HG03432 (cell line): ENCODE results near the gene ARHGAP29.

Source experiments
- ATAC-seq: cut with Tn5 transposase; IDR thresholded peaks from one replicate; pipeline ENCODE4 v1.9.1; 2021; ENCODE audit warnings: mild to moderate bottlenecking, moderate library complexity; ENCODE audit not compliant: unreplicated experiment

The ARHGAP29 gene, protein sequence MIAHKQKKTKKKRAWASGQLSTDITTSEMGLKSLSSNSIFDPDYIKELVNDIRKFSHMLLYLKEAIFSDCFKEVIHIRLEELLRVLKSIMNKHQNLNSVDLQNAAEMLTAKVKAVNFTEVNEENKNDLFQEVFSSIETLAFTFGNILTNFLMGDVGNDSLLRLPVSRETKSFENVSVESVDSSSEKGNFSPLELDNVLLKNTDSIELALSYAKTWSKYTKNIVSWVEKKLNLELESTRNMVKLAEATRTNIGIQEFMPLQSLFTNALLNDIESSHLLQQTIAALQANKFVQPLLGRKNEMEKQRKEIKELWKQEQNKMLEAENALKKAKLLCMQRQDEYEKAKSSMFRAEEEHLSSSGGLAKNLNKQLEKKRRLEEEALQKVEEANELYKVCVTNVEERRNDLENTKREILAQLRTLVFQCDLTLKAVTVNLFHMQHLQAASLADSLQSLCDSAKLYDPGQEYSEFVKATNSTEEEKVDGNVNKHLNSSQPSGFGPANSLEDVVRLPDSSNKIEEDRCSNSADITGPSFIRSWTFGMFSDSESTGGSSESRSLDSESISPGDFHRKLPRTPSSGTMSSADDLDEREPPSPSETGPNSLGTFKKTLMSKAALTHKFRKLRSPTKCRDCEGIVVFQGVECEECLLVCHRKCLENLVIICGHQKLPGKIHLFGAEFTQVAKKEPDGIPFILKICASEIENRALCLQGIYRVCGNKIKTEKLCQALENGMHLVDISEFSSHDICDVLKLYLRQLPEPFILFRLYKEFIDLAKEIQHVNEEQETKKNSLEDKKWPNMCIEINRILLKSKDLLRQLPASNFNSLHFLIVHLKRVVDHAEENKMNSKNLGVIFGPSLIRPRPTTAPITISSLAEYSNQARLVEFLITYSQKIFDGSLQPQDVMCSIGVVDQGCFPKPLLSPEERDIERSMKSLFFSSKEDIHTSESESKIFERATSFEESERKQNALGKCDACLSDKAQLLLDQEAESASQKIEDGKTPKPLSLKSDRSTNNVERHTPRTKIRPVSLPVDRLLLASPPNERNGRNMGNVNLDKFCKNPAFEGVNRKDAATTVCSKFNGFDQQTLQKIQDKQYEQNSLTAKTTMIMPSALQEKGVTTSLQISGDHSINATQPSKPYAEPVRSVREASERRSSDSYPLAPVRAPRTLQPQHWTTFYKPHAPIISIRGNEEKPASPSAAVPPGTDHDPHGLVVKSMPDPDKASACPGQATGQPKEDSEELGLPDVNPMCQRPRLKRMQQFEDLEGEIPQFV

DNA sequence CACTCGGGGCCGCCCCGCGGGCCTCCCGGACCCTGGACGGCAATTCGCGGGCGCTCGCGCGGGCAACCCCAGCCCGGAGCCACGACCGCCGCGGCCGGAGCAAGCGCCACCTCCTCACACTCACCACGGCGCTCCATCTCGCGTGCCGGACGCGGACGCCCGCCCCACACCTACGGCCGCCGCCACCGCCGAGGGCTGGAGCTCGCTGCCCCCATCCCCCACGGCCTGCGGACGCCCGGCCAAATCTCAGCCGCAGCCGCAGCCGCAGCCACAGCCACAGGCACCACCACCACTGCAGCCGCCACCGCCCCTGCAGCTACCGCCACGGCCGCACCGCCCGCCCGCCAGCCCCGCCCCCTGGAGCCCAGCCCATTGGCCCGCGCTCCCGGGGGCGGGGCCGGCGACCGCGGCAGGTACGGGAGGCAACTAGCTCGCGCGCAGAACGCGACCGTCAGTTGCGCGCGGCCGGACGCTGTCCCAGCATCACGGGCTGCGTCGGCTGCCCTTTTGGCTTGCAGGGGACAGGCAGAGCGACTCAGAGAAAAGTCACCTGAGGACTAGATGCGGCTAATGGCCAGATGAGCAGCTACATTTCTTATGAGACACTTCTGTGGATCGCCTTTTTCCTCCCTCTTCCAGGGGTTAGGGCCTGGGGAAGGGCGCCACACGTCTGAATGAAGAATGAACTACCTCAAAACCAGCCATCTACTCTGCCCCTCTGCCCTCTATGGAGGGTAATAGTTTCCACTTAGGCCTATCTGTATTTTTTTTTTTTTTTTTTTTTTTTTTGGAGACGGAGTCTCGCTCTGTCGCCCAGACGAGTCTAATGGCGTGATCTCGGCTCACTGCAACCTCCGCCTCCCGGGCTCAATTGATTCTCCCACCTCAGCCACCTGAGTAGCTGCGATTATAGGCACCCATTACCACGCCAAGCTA lies at the start of gene ARHGAP29:
ARHGAP29 (minus strand) TSS at position 294 of the 936 bp plus-strand sequence. CDS start 5,973 bp downstream, outside the sequence.
- ATAC-seq, result peak; percentile 95

DNA sequence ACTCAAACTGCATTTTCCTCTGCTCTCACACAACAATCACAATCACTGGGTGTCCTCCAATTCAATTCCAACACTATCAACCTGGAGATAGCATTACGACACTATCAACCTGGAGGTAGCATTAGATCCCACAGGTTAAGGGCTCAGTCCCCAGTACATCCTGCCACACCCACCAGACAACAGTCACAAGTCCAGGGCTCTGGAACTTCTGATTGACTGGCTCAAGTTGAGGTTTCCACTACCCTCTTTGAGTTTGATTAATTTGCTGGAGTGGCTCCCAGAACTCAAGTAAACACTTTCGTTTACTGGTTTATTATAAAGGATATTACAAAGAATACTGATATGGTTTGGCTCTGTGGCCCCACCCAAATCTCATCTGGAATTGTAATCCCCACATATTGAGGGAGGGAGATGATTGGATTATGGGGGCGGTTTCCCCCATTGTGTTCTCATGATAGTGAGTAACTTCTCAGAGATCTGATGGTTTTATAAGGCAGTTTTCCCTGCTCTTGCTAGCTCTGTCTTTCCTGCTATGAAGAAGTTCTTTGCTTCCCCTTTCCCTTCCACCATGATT lies 49.6 kb upstream of the ARHGAP29 start:
- ATAC-seq, result no peak

DNA sequence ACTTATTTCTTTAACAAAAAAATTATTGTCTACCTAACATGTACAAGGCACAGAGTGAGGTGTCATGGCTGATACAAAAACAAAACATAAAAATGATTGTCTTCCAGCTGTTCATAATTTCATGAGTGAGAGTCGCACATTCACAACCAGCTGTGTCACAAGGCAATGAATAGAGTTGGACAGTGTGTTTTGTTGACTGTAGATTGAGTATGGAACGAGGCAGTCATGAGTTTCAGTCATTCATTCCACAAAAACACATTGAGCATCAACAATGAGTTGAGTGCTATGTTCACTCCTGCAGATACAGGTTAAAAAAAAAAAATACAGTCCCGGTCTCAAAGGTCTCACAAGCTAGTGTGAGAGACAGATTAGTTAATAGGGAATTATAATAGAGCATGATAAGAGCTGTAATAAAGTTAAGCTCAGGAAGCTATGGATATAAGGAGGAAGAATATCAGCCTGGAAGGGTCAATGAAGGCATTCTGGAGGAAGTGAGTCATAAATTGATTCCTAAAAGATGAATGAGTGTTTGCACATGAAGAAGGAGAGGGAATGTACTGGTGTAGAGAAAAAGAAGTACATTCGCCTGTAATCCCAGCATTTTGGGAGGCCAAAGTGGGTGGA lies 47.8 kb upstream of the ARHGAP29 start:
- ATAC-seq, result no peak

DNA sequence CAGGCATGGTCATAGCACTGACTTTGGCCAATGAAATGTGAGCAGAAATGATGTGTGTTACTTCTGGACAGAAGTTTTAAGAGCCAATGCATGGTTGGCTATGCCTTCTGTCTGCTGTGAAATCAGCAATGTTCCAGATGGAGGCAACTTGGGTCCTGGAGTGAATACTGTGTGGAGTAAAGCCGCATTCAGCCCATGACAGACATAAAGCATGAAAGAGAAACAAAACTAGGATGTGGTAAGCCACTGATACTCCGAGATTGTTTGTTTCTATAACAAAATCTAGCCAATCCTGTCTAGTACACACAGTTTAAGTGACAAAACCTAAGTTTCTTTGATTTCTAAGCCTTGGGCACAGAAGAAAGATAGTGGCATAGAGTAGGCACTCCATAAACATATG lies 47.1 kb upstream of the ARHGAP29 start:
- peak; percentile 84 for ATAC-seq

DNA sequence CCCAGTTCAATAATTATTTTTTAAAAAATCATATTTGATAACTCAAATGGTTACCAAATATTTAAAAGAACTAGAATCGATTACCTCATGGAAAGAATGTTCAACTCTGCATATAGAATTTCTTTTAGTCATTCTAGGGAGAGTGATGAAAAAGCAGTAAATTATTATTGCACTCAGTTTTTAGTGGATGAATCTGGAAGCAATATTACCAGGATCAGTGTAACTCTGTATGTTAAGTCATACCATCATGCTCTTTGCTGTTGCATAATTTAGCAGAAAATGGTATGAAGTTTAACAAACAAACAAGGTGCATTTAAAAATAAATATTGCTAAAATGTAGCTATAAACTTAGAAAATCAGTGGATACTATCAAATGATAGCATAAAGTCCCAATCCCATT lies 46.1 kb upstream of the ARHGAP29 start:
- no peak for ATAC-seq

DNA sequence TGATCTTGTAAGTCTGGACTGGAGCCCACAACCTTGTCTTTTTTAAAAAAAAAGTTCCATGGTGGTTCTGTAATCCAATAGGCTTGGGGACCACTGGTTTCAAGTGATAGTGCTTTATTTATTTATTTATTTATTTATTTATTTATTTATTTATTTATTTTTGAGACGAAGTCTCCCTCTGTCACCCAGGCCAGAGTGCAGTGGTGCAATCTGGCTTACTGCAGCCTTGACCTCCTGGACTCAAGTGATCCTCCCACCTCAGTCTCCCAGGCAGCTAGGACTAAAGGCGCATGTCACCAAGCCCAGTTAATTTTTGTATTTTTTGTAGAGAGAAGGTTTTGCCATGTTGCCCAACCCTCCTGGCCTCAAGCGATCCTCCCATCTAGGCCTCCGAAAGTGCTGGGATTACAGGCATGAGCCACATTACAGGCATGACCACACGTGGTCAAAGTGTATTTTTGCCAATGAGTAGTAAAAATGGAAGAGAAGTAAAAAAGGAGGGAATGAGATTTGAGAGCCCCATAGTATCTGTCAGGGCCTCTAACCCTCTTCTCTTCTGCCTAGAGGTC lies 44.8 kb upstream of the ARHGAP29 start:
- no peak for ATAC-seq

DNA sequence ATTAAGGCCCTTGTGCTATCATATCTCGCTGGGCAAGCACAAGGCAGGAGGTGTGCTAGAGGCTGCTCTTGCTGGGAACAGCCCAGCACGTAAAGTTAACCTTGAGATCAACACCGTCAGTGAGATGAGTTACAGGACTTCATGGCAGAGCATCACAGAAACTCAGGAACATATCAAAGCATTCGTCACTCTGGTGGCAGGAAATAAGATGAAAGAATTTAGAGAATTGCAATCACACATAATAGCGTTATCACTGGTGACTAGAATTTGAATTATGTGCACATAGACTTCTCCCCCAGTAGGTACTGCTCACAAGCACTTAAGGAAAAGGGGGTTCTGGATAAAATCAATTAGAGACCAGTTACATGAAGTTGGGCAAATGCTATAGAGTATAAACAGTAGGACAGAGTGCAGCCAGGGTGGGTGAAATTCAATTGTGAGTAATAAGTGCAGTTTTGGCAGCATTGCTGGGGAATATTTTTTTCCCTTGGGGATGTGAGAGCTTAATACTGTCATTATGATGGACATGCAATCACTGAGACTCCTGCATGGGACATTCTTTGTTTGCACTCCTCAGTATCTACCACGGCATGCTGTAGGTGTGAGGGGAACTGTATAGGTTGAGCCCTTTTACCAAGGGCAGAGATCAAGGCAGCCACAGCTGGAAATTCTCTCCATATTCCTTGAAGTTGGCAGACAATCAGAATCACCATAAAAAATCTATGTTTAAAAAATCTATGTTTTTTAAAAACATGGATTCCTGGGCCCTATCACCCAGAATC lies 44.2 kb upstream of the ARHGAP29 start:
- no peak for ATAC-seq

DNA sequence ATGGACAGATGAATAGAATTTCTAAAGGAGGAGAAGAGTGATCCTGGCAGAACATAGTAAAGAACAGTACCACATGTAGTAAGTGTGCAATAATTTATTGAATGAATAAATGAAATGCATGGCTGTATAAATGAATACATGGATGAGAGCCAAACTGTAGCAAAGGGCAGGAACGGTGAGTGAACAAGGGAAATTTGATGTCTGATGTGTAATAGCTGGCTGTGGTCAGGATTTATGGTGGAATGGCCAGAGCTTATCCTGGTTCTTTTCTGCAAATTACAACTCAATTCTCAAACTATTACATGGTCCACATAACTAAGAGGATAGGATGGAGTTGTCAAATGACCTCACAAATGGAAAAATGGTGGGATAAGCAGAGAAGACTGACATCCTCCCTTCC lies 43.2 kb upstream of the ARHGAP29 start:
- ATAC-seq, result no peak

DNA sequence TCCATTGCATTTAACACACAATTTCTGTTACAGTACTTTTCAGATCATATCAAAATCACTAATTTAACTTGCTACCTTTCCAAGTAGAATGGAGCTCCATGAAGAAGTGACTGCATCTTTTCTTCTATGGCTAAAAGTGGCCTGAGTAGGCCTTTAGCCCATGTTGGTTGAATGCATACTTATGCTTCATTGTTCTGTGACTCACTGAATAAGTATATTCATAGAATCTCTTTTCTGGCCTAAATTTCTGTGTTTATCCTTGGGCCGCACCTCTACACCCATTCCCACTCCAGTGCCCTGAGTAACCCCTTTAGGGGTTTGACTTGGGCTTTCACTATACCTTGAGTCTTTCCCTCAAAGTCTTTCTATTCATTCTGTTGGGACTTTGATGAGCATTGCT lies 42.1 kb upstream of the ARHGAP29 start:
- no peak for ATAC-seq

DNA sequence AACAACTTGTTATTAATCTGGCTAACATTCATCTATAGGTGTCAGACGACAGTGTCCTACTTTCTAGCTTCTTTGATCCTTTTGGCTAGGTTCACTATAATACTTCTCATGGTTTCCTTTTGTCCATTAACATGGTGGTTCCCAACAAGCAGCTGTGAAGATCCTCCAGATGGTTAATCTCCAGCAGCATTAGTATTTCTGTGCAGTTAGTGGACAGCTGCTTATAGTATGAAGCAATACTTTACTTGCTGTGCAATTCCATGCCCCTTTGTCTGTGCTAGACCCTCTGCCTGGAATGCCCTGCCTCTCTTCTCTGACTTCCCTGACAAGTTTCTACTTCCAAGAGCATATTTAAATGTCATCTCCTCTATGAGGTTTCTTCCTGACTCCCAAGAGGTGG lies 41.7 kb upstream of the ARHGAP29 start:
- ATAC-seq, result no peak

DNA sequence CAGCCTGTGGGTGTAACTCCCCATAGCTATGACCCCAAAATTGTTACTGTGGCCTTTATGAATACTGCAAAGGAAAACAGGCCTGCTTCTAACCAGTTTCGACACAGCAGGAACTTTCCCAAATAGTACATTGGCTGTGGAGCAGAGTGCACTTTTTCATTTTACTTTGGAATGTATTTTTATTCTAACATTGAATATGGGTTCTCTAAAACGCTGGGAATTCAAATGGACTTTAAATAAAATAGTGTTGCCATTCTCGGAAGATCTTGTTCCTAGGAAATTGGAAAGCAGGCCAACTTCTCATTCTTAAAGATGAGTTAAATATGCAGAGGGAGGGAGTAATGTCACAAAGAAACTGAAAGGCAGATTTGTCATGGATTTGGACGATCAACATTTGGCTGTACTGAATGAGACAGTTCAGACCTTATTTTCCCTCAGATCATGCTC lies 39.6 kb upstream of the ARHGAP29 start:
- ATAC-seq, result no peak

DNA sequence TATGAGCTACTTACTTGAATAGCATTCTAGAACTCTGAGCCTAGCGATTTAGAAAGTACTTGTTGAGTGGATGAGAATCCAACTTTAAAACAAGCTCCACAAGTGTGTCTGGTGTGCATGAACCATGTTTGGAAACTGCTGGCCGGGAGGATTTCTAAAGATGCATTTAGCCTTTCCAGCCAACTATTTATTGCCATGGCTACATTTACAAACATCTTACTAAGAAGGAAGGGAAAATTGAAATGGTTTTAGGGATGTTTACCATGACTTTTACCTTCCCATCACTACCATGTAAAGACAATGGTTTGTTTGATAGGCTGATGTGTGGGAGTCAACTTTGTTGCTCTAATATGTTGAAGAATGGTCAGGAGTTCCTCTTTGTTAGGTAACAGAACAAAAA lies 37.7 kb upstream of the ARHGAP29 start:
- ATAC-seq, result no peak

DNA sequence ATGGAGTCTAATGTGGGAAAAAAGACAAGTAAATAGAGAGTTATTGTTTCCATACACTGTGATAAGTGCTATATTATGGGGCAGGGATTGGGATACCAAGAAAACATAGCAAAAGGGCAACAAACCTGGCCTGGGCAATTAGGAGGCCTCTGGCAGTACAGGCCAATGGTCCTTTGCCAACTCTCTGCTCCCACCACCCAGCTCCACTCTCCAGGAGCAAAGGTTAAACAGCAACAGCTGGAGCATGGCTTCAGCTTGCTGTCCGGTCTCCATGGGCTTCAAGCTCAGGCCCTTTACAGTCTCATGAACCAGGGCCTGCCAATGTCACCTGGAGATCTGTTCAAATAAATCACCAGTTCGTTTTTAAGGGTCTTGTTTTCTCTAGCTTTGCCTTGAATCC lies 37.2 kb upstream of the ARHGAP29 start:
- no peak for ATAC-seq

DNA sequence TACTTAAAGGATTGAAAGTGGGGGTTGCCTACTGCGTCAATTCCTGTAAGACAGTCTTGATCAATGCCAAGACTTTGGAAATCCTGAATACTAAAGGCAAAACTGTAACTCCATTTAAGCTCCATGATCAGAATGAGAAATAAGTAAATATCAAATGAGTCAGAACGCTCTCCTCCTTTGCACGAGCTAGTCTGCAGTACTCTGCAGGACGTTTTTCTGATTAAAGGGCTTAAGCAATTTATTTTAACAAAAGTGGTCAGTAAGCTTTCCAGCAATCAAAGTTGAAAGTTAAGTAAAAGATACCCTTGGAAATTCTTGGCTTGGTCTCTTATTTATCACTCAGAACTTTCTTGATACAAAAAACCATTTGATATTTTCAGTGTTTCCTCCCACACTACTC lies 35.7 kb upstream of the ARHGAP29 start:
- ATAC-seq, result no peak

DNA sequence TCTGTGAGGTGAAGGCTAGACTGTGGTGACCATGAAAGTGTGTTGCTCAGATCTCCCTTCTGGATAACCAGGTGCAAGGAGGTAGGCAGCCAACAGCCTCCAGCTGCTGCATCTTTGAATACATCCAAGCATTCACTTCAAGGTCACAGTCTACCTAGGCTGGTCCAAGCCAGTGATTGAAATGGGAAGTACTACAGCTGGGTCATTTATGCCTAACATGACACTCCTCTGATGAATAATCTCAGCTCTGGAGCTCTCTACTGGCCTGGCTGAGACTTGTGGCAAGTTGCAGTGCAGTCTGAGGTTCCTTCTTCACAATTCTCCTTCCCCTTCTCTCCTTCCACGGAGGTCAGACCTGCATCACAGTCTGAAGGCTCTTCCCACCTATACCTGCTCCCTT lies 35.0 kb upstream of the ARHGAP29 start:
- ATAC-seq, result no peak

DNA sequence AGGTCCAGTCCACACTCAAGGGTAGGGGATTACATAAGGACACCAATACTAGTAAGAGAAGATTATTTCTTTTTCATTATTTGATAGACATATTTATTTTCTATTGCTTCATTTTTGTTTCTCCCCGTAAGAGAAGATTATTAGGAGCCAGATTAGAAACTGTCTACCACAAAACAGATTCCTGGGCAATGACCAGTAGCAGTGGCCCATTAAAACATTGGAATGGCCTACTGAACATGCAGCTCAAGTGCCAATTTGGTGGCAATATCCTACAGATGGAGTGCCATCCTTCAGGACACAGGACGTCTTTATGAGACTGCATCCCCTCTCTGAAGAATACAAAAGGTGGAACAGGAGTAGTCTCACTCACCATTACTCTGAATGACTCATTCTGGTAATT lies 34.0 kb upstream of the ARHGAP29 start:
- ATAC-seq, result no peak

DNA sequence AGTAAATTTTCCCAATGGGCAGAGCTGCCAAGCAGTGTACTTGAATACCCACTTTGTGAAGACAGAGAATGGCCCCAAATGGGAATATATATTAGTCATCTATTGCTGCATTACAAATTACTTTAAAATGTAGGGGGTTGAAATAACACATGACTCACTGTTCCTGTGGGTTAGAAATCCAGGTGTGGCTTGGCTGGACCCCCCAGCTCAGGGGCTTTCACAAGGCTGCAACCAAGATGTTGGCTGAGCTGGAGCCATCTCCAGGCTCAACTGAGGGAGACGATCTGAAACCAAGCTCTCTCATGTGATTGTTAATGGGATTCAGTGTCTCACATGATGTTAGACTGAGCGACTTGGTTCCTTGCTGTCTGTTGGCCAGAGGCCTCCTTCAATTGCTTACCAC lies 33.4 kb upstream of the ARHGAP29 start:
- no peak for ATAC-seq

DNA sequence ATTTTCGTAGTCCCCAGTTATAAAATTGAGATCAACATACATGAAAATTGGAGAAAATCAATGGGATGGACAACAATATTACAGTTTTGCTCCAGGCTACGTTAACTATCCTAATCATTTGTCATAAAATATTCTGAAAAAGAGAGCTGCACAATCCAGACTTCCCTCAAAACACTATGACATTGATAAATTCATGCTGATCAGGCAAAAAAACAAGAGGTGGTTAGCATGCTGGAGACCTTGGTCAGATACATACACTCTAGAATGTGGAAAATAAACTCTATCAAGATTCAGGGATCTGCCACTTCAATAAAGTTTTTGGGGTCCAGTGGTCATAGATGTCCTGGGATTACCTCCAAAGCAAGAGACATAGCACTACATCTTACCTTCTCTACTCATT lies 32.5 kb upstream of the ARHGAP29 start:
- ATAC-seq, result no peak
